ENCODE data around the gene CABLES1. TPM values are rescaled to one million over a fixed set of nuclear protein-coding genes. Genes with fewer than 3 reads are reported as not detected.
"Not testable (repeated sequence)": the region's sequence is repeated elsewhere in the genome, so short reads cannot be mapped to it uniquely, and the experiment has no call there.

Gene CABLES1
- total RNA-seq, 1 donor = 18.3 TPM

- DNase-seq (ENCODE audit: low read depth in 2 of 3, low spot score in 2 of 3) = no peak
These were observed 102.9 kb downstream of the CABLES1 start for GRCh38 chr18:23238152-23238531.

GRCh38 chr18:23238651-23239349, 103.5 kb downstream of the CABLES1 start:
- DNase-seq (ENCODE audit: low read depth in 2 of 3, low spot score in 2 of 3) = no peak

GRCh38 chr18:23239350-23239692, 104.0 kb downstream of the CABLES1 start:
- no peak for DNase-seq (ENCODE audit: low read depth in 2 of 3, low spot score in 2 of 3)

GRCh38 chr18:23239885-23240608, 104.8 kb downstream of the CABLES1 start:
- DNase-seq (ENCODE audit: low read depth in 2 of 3, low spot score in 2 of 3) = no peak

GRCh38 chr18:23240609-23240930, 105.3 kb downstream of the CABLES1 start:
- DNase-seq (ENCODE audit: low read depth in 2 of 3, low spot score in 2 of 3) = no peak

GRCh38 chr18:23241833-23242496, 106.7 kb downstream of the CABLES1 start:
- not testable (repeated sequence) for DNase-seq (ENCODE audit: low read depth in 2 of 3, low spot score in 2 of 3)

GRCh38 chr18:23243178-23243577, 107.9 kb downstream of the CABLES1 start:
- peak in 2 of 3 donors; percentile 79 to 83 for DNase-seq (ENCODE audit: low read depth in 2 of 3, low spot score in 2 of 3)

- DNase-seq (ENCODE audit: low read depth in 2 of 3, low spot score in 2 of 3) = no peak
These were observed 108.5 kb downstream of the CABLES1 start for GRCh38 chr18:23243816-23244215.

GRCh38 chr18:23244401-23244800, 109.1 kb downstream of the CABLES1 start:
- DNase-seq (ENCODE audit: low read depth in 2 of 3, low spot score in 2 of 3) = no peak

- DNase-seq (ENCODE audit: low read depth in 2 of 3, low spot score in 2 of 3) = no peak
These were observed 110.2 kb downstream of the CABLES1 start for GRCh38 chr18:23245461-23245860.

GRCh38 chr18:23247331-23247730, 112.0 kb downstream of the CABLES1 start:
- DNase-seq (ENCODE audit: low read depth in 2 of 3, low spot score in 2 of 3) = no peak

GRCh38 chr18:23247896-23248295, 112.6 kb downstream of the CABLES1 start:
- DNase-seq (ENCODE audit: low read depth in 2 of 3, low spot score in 2 of 3) = no peak

GRCh38 chr18:23248826-23249225, 113.5 kb downstream of the CABLES1 start:
- no peak for DNase-seq (ENCODE audit: low read depth in 2 of 3, low spot score in 2 of 3)

- no peak for DNase-seq (ENCODE audit: low read depth in 2 of 3, low spot score in 2 of 3)
These were observed 114.1 kb downstream of the CABLES1 start for GRCh38 chr18:23249348-23249747.

- DNase-seq (ENCODE audit: low read depth in 2 of 3, low spot score in 2 of 3) = no peak
These were observed 115.8 kb downstream of the CABLES1 start for GRCh38 chr18:23250893-23251656.

GRCh38 chr18:23253630-23254029, 118.3 kb downstream of the CABLES1 start:
- no peak for DNase-seq (ENCODE audit: low read depth in 2 of 3, low spot score in 2 of 3)

GRCh38 chr18:23257137-23257536, 121.9 kb downstream of the CABLES1 start:
- DNase-seq (ENCODE audit: low read depth in 2 of 3, low spot score in 2 of 3) = no peak

GRCh38 chr18:23257686-23258565, 122.6 kb downstream of the CABLES1 start:
- peak in 2 of 3 donors; percentile 41 to 47 for DNase-seq (ENCODE audit: low read depth in 2 of 3, low spot score in 2 of 3)

GRCh38 chr18:23258566-23259469, 123.5 kb downstream of the CABLES1 start:
- no peak for DNase-seq (ENCODE audit: low read depth in 2 of 3, low spot score in 2 of 3)
